Trophoblast cell (in vitro differentiated cells and primary cell): Measurements from ENCODE around the gene RAET1L.
A peak's percentile ranks its signal among the peaks of the same experiment; 100 is the strongest.
"Not testable (repeated sequence)": the region's sequence is repeated elsewhere in the genome, so short reads cannot be mapped to it uniquely, and the experiment has no call there.

Source experiments
- DNase-seq, 2 donors: peaks; one replicate each; pipeline ENCODE4 v3.0.0-alpha.2; 2016
- H2AFZ ChIP-seq: 2 replicates; pipeline ENCODE4 v1.6.1; 2013; ENCODE audit warnings: low read length, moderate library complexity, mild to moderate bottlenecking; ENCODE audit not compliant: insufficient read depth, poor library complexity
- H2AK5ac ChIP-seq: 2 replicates; pipeline ENCODE4 v1.6.1; 2013; ENCODE audit warnings: mild to moderate bottlenecking, low read length
- H2BK120ac ChIP-seq: 2 replicates; pipeline ENCODE4 v1.6.1; 2013; ENCODE audit warnings: low read length, mild to moderate bottlenecking, moderate library complexity; ENCODE audit not compliant: insufficient read depth, poor library complexity
- H2BK12ac ChIP-seq: 2 replicates; pipeline ENCODE4 v1.6.1; 2013; ENCODE audit warnings: mild to moderate bottlenecking, low read length, moderate library complexity
- H2BK5ac ChIP-seq: 2 replicates; pipeline ENCODE4 v1.6.1; 2013; ENCODE audit warnings: low read length, low read depth, moderate library complexity, mild to moderate bottlenecking; ENCODE audit not compliant: poor library complexity
- H3K14ac ChIP-seq: 2 replicates; pipeline ENCODE4 v1.6.1; 2013; ENCODE audit warnings: mild to moderate bottlenecking, low read length
- H3K18ac ChIP-seq: 2 replicates; pipeline ENCODE4 v1.6.1; 2013; ENCODE audit warnings: mild to moderate bottlenecking, low read length
- H3K23ac ChIP-seq: 2 replicates; pipeline ENCODE4 v1.6.1; 2013; ENCODE audit warnings: low read length
- H3K27ac ChIP-seq: 2 replicates; pipeline ENCODE4 v1.5.1; 2013; ENCODE audit warnings: low read depth, mild to moderate bottlenecking, inconsistent platforms, low read length, moderate library complexity
- H3K27me3 ChIP-seq: 2 replicates; pipeline ENCODE4 v1.6.1; 2013; ENCODE audit warnings: inconsistent platforms, mild to moderate bottlenecking, low read length, moderate library complexity; ENCODE audit not compliant: insufficient read depth
- H3K36me3 ChIP-seq, 2 experiments: 1 replicate in 1 of 2; 2 replicates in 1 of 2; pipeline ENCODE4 v1.6.1; 2013; ENCODE audit warnings: low read length in 2 of 2, mild to moderate bottlenecking in 2 of 2, moderate library complexity in 1 of 2; ENCODE audit not compliant: insufficient read depth in 2 of 2, control insufficient read depth in 1 of 2
- H3K4ac ChIP-seq: 2 replicates; pipeline ENCODE4 v1.6.1; 2013; ENCODE audit warnings: low read depth, mild to moderate bottlenecking, low read length, moderate library complexity
- H3K4me1 ChIP-seq, 2 experiments: 1 replicate in 1 of 2; 2 replicates in 1 of 2; pipeline ENCODE4 v1.6.1; 2013; ENCODE audit warnings: low read length in 2 of 2, mild to moderate bottlenecking in 2 of 2, moderate library complexity in 1 of 2; ENCODE audit not compliant: insufficient read depth in 2 of 2, control insufficient read depth in 1 of 2
- H3K4me2 ChIP-seq: 2 replicates; pipeline ENCODE4 v1.6.1; 2013; ENCODE audit warnings: inconsistent platforms, mild to moderate bottlenecking, low read length, moderate library complexity
- H3K4me3 ChIP-seq: 2 replicates; pipeline ENCODE4 v1.5.1; 2013; ENCODE audit warnings: mild to moderate bottlenecking, low read depth, low read length, inconsistent platforms
- H3K79me1 ChIP-seq: one replicate; pipeline ENCODE4 v1.6.1; 2013; ENCODE audit warnings: low read length
- H3K79me2 ChIP-seq: 2 replicates; pipeline ENCODE4 v1.6.1; 2013; ENCODE audit warnings: low read length, mild to moderate bottlenecking; ENCODE audit not compliant: control insufficient read depth, insufficient read depth, poor library complexity
- H3K9ac ChIP-seq: 2 replicates; pipeline ENCODE4 v1.6.1; 2013; ENCODE audit warnings: mild to moderate bottlenecking, low read length
- H3K9me3 ChIP-seq: 2 replicates; pipeline ENCODE4 v1.6.1; 2013; ENCODE audit warnings: low read depth, mild to moderate bottlenecking, control low read depth, inconsistent platforms, low read length; ENCODE audit not compliant: insufficient read depth
- H4K12ac ChIP-seq: 2 replicates; pipeline ENCODE4 v1.6.1; 2013; ENCODE audit warnings: low read depth, mild to moderate bottlenecking, low read length, moderate library complexity
- H4K8ac ChIP-seq: 2 replicates; pipeline ENCODE4 v1.6.1; 2013; ENCODE audit warnings: low read depth, mild to moderate bottlenecking, low read length, moderate library complexity
- H4K91ac ChIP-seq: one replicate; pipeline ENCODE4 v1.6.1; 2013; ENCODE audit warnings: low read depth, mild to moderate bottlenecking, low read length, moderate library complexity
- WGBS: extraction: QIAGEN DNeasy Blood & Tissue Kit; methylation state at CpG from one replicate; pipeline ENCODE4 v1.1.7; 2013; ENCODE audit warnings: missing lambda C conversion rate; ENCODE audit not compliant: insufficient read length, insufficient coverage; ENCODE audit errors: extremely low coverage; 5-methylcytosine and 5-hydroxymethylcytosine counted together

RAET1L gene

GRCh38 chr6:149991838-149992237 is 33.5 kb downstream of the RAET1L start:
- Histone ChIP-seq H3K18ac (no peak overlapping the region), H2AFZ (no peak overlapping the region), H3K4ac (no peak overlapping the region), H3K27me3 (peaks cover 46% of the 10 kb centered on the region), H4K91ac (no peak overlapping the region), H4K12ac (no peak overlapping the region), H3K14ac (no peak overlapping the region), H3K9me3 (peaks cover 8% of the 10 kb centered on the region), H4K8ac (no peak overlapping the region), H3K4me2 (no peak overlapping the region), H3K23ac (no peak overlapping the region), H2AK5ac (no peak overlapping the region), H3K36me3 (no peaks in the 10 kb centered on the region), H3K9ac (no peak overlapping the region), H2BK120ac (no peak overlapping the region), H3K79me2 (no peaks in the 10 kb centered on the region), H3K79me1 (no peaks in the 10 kb centered on the region), H3K4me3 (no peak overlapping the region), H2BK5ac (no peak overlapping the region), H2BK12ac (no peak overlapping the region), H3K4me1 (peaks cover 0 to 2% of the 10 kb centered on the region in 2 experiments), H3K27ac (no peak overlapping the region)
- 100% methylated on average over 1 of the region's 4 CpGs for WGBS
- DNase-seq, result no peak

- not testable (repeated sequence) for H3K27ac ChIP-seq, H4K8ac ChIP-seq, H2AFZ ChIP-seq, H3K4me2 ChIP-seq, H2BK5ac ChIP-seq, H3K14ac ChIP-seq, H3K4me3 ChIP-seq, H3K18ac ChIP-seq, H2BK12ac ChIP-seq, H3K9ac ChIP-seq, H3K23ac ChIP-seq, H2BK120ac ChIP-seq, H3K79me2 ChIP-seq, H3K4ac ChIP-seq, H4K91ac ChIP-seq, H3K79me1 ChIP-seq, H3K36me3 ChIP-seq, H2AK5ac ChIP-seq, H3K9me3 ChIP-seq, H4K12ac ChIP-seq, H3K4me1 ChIP-seq, DNase-seq
- WGBS, result no CpG with 5 or more reads among the region's 7 CpGs
- peaks cover 49% of the 10 kb centered on the region for H3K27me3 ChIP-seq
These were observed 33.9 kb downstream of the RAET1L start for GRCh38 chr6:149991472-149991795.

DNA sequence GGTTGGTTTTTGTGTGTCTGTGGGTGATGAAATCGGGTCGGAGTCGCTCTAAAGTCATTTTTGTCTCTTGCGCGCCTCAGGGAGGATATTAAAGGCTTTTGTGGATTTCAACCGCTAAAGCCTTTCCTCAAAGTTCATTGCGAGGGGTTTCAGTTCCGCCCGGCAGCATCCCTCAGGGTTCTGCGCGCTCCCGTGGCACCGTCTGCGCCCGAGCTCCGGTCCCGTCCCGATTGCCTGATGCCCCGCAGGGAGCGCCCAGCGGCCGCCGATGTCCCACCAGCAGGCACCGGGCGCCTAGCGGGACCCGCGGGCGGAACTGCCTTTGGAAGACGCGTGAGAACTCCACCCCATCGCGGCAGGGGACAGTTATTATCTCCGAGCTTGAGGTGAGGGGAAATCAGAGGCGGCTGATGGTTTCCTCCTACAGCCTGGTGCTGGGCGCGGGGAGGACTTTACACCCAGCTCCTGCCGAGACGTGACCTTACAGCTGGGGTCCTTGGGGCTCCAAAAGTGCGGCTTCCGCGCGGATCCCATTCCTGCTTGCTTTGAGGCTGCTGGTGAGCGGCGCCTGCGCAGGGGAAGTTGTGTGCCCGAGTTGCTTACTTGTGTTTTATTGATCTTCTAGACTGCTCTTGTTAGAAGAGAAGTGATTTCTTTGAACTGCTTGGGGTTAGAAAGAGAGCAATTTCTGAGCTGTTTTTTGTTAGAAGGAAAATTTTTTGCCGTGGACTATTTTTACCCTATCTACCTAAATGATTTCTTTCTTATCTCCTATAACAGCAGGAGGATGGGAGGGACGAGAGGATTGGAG is 34.5 kb downstream of the RAET1L start:
- no peak overlapping the region for H3K18ac ChIP-seq
- no peak overlapping the region for H2BK5ac ChIP-seq
- no peak overlapping the region for H2AK5ac ChIP-seq
- peak in 1 of 2 donors; percentile 32 for DNase-seq
- peaks cover 52% of the 10 kb centered on the region for H3K27me3 ChIP-seq
- no CpG with 5 or more reads among the region's 49 CpGs for WGBS
- H3K9me3 ChIP-seq, result peaks cover 8% of the 10 kb centered on the region
- H3K79me1 ChIP-seq, result no peaks in the 10 kb centered on the region
- no peak overlapping the region for H3K27ac ChIP-seq
- H3K23ac ChIP-seq, result no peak overlapping the region
- H3K9ac ChIP-seq, result no peak overlapping the region
- H3K4me2 ChIP-seq, result peak overlapping the region; percentile 44
- H2AFZ ChIP-seq, result no peak overlapping the region
- no peak overlapping the region for H4K91ac ChIP-seq
- H2BK120ac ChIP-seq, result no peak overlapping the region
- no peak overlapping the region for H3K4me3 ChIP-seq
- no peaks in the 10 kb centered on the region for H3K79me2 ChIP-seq
- H4K12ac ChIP-seq, result no peak overlapping the region
- peaks cover 0 to 2% of the 10 kb centered on the region in 2 experiments for H3K4me1 ChIP-seq
- no peak overlapping the region for H4K8ac ChIP-seq
- H3K4ac ChIP-seq, result no peak overlapping the region
- no peaks in the 10 kb centered on the region for H3K36me3 ChIP-seq
- no peak overlapping the region for H3K14ac ChIP-seq
- H2BK12ac ChIP-seq, result no peak overlapping the region

GRCh38 chr6:149990212-149990660 is 35.1 kb downstream of the RAET1L start:
- H2BK120ac ChIP-seq, result no peak overlapping the region
- DNase-seq, result no peak
- H4K8ac ChIP-seq, result no peak overlapping the region
- no peak overlapping the region for H3K23ac ChIP-seq
- no peaks in the 10 kb centered on the region for H3K36me3 ChIP-seq
- peaks cover 59% of the 10 kb centered on the region for H3K27me3 ChIP-seq
- H2AFZ ChIP-seq, result no peak overlapping the region
- H3K18ac ChIP-seq, result no peak overlapping the region
- no peak overlapping the region for H2AK5ac ChIP-seq
- no peaks in the 10 kb centered on the region for H3K79me1 ChIP-seq
- no peak overlapping the region for H3K9ac ChIP-seq
- no peak overlapping the region for H3K14ac ChIP-seq
- no peak overlapping the region for H4K91ac ChIP-seq
- H3K4ac ChIP-seq, result no peak overlapping the region
- H2BK12ac ChIP-seq, result no peak overlapping the region
- peaks cover 0 to 2% of the 10 kb centered on the region in 2 experiments for H3K4me1 ChIP-seq
- H2BK5ac ChIP-seq, result no peak overlapping the region
- H3K4me3 ChIP-seq, result no peak overlapping the region
- no CpG with 5 or more reads among the region's 32 CpGs for WGBS
- H3K27ac ChIP-seq, result no peak overlapping the region
- no peak overlapping the region for H3K4me2 ChIP-seq
- H4K12ac ChIP-seq, result no peak overlapping the region
- peaks cover 10% of the 10 kb centered on the region for H3K9me3 ChIP-seq
- no peaks in the 10 kb centered on the region for H3K79me2 ChIP-seq
